Endodermal cell (in vitro differentiated cells): Measurements from ENCODE around the gene HSD11B2. TPM values are rescaled to one million over a fixed set of nuclear protein-coding genes. Genes with fewer than 3 reads are reported as not detected.

Experiments
- DNase-seq: peaks from one replicate; pipeline ENCODE4 v3.0.0-alpha.2; 2017
- H3K27ac ChIP-seq: 2 replicates; pipeline ENCODE4 v1.5.1; 2013; ENCODE audit warnings: mild to moderate bottlenecking, low read depth, low read length, moderate library complexity
- H3K27me3 ChIP-seq: 2 replicates; pipeline ENCODE4 v1.6.1; 2013; ENCODE audit warnings: mild to moderate bottlenecking, low read length, moderate library complexity; ENCODE audit not compliant: insufficient read depth, control insufficient read depth, poor library complexity, severe bottlenecking
- H3K36me3 ChIP-seq: 2 replicates; pipeline ENCODE4 v1.7.0; 2013; ENCODE audit warnings: mild to moderate bottlenecking, low read length, moderate library complexity; ENCODE audit not compliant: control insufficient read depth, insufficient read depth
- H3K4me1 ChIP-seq: one replicate; pipeline ENCODE4 v1.7.0; 2013; ENCODE audit warnings: low read length; ENCODE audit not compliant: control insufficient read depth, insufficient read depth
- H3K4me3 ChIP-seq: 2 replicates; pipeline ENCODE4 v1.5.1; 2013; ENCODE audit warnings: mild to moderate bottlenecking, low read length, moderate library complexity
- H3K9ac ChIP-seq: 2 replicates; pipeline ENCODE4 v1.6.1; 2013; ENCODE audit warnings: mild to moderate bottlenecking, low read length, moderate library complexity; ENCODE audit not compliant: poor library complexity, severe bottlenecking; ENCODE audit errors: extremely low read depth
- H3K9me3 ChIP-seq: 2 replicates; pipeline ENCODE4 v1.6.1; 2013; ENCODE audit warnings: mild to moderate bottlenecking, low read length, moderate library complexity; ENCODE audit not compliant: control insufficient read depth
- H3K27ac Mint-ChIP-seq: 2 replicates; pipeline ENCODE4 v1.8.0; 2020; ENCODE audit warnings: mixed read lengths
- H3K27me3 Mint-ChIP-seq: 2 replicates; pipeline ENCODE4 v1.8.0; 2021; ENCODE audit warnings: mild to moderate bottlenecking, mixed read lengths; ENCODE audit not compliant: insufficient read depth
- H3K36me3 Mint-ChIP-seq: 2 replicates; pipeline ENCODE4 v1.8.0; 2020; ENCODE audit warnings: low read depth, mixed read lengths
- H3K4me1 Mint-ChIP-seq: 2 replicates; pipeline ENCODE4 v1.8.0; 2020; ENCODE audit warnings: mixed read lengths
- H3K4me3 Mint-ChIP-seq: 2 replicates; pipeline ENCODE4 v1.8.0; 2020; ENCODE audit warnings: mild to moderate bottlenecking, moderate library complexity, mixed read lengths
- H3K9me3 Mint-ChIP-seq: 2 replicates; pipeline ENCODE4 v1.8.0; 2020; ENCODE audit warnings: mild to moderate bottlenecking, mixed read lengths
- CTCF ChIP-seq: fragments of 200-600 bp; sonication (generic); conservative IDR thresholded peaks from 2 replicates; pipeline ENCODE4 v1.5.0; 2021; ENCODE audit warnings: antibody characterized with exemption, mild to moderate bottlenecking
- WGBS, 2 experiments: methylation state at CpG; one replicate each; pipeline versions ENCODE4 v1.1.5 to v1.1.7; 2013; ENCODE audit warnings: missing lambda C conversion rate in 2 of 2, mixed read lengths in 1 of 2; ENCODE audit not compliant: insufficient coverage in 1 of 2, insufficient read length in 1 of 2; 5-methylcytosine and 5-hydroxymethylcytosine counted together
- total RNA-seq, 2 donors: library from RNA; stranded (reverse); fragmentation: NEBNext Ultra II Directional in 1 of 2; extraction: Animal tissue kit (Norgen Biotek cat#: 25700) in 1 of 2; gene quantifications; 2 replicates in 1 of 2; 3 replicates in 1 of 2; pipeline ENCODE4 v1.2.1, GENCODE V29; 2021

HSD11B2 gene
- total RNA-seq, 2 donors from 2014 or later, result 10.4 to 14.7 TPM

GRCh38 chr16:67483731-67484525, 53.0 kb downstream of the HSD11B2 start:
- no peak overlapping the region for H3K4me3 ChIP-seq
- Mint-ChIP-seq H3K36me3 (peaks cover 3% of the 10 kb centered on the region), H3K27me3 (peaks cover 28% of the 10 kb centered on the region), H3K4me3 (no peak overlapping the region), H3K9me3 (no peaks in the 10 kb centered on the region), H3K4me1 (peaks cover 8% of the 10 kb centered on the region), H3K27ac (no peak overlapping the region)
- DNase-seq, result no peak
- no peak overlapping the region for H3K27ac ChIP-seq
- WGBS, 2 experiments, result 90 to 93% methylated on average over 11 to 12 of the region's 12 CpGs
- no peaks in the 10 kb centered on the region for H3K9me3 ChIP-seq
- H3K27me3 ChIP-seq, result no peaks in the 10 kb centered on the region
- H3K36me3 ChIP-seq, result no peaks in the 10 kb centered on the region
- no peak overlapping the region for H3K9ac ChIP-seq
- peaks cover 5% of the 10 kb centered on the region for H3K4me1 ChIP-seq
- TF ChIP-seq CTCF, result no peak

GRCh38 chr16:67486805-67487204, 55.9 kb downstream of the HSD11B2 start:
- Mint-ChIP-seq H3K4me3 (no peak overlapping the region), H3K4me1 (peaks cover 13% of the 10 kb centered on the region), H3K9me3 (peaks cover 6% of the 10 kb centered on the region), H3K27me3 (peaks cover 51% of the 10 kb centered on the region), H3K36me3 (peaks cover 7% of the 10 kb centered on the region), H3K27ac (no peak overlapping the region)
- 75 to 89% methylated on average over 1 to 3 of the region's 3 CpGs for WGBS, 2 experiments
- no peak overlapping the region for H3K27ac ChIP-seq
- no peak for TF ChIP-seq CTCF
- H3K4me1 ChIP-seq, result peaks cover 10% of the 10 kb centered on the region
- DNase-seq, result no peak
- no peak overlapping the region for H3K9ac ChIP-seq
- H3K27me3 ChIP-seq, result peaks cover 4% of the 10 kb centered on the region
- H3K36me3 ChIP-seq, result no peaks in the 10 kb centered on the region
- peaks cover 10% of the 10 kb centered on the region for H3K9me3 ChIP-seq
- no peak overlapping the region for H3K4me3 ChIP-seq

Other genes with a start within 250 kb of the HSD11B2 start
- 10 to 100 TPM; 50.2 to 63.8 TPM for gene MATCAP1, start 247.2 kb upstream of the HSD11B2 start, total RNA-seq
- 1 to 10 TPM in 1 of 2 donors, under 1 TPM in 1; 0.97 to 1.8 TPM for gene EXOC3L1, start 241.0 kb upstream of the HSD11B2 start, total RNA-seq
- gene E2F4, start 239.0 kb upstream of the HSD11B2 start, total RNA-seq, result 10 to 100 TPM; 71.8 to 72.8 TPM
- 1 to 10 TPM; 5.6 to 6.4 TPM for gene ELMO3, start 232.0 kb upstream of the HSD11B2 start, total RNA-seq
- 10 to 100 TPM; 43.1 to 46.4 TPM for gene TMEM208, start 204.0 kb upstream of the HSD11B2 start, total RNA-seq
- gene FHOD1, start 183.6 kb upstream of the HSD11B2 start, total RNA-seq, result 10 to 100 TPM; 51.7 to 71.9 TPM
- gene SLC9A5, start 182.1 kb upstream of the HSD11B2 start, total RNA-seq, result 1 to 10 TPM; 8.9 to 9.0 TPM
- gene PLEKHG4, start 151.6 kb upstream of the HSD11B2 start, total RNA-seq, result 10 to 100 TPM; 10.5 to 12.4 TPM
- 1 to 10 TPM; 1.2 to 1.3 TPM for gene KCTD19, start 104.4 kb upstream of the HSD11B2 start, total RNA-seq
- under 1 TPM in 1 of 2 donors, not detected in 1; 0.73 TPM for gene LRRC36, start 104.3 kb upstream of the HSD11B2 start, total RNA-seq
- gene TPPP3, start 37.6 kb upstream of the HSD11B2 start, total RNA-seq, result under 1 TPM; 0.64 to 0.73 TPM
- 10 to 100 TPM in 1 of 2 donors, 1 to 10 TPM in 1; 8.4 to 10.6 TPM for gene ZDHHC1, start 14.6 kb upstream of the HSD11B2 start, total RNA-seq
- 10 to 100 TPM; 56.0 to 58.3 TPM for gene ATP6V0D1, start 50.0 kb downstream of the HSD11B2 start, total RNA-seq
- gene AGRP, start 52.4 kb downstream of the HSD11B2 start, total RNA-seq, result not detected
- 10 to 100 TPM; 39.9 to 54.1 TPM for gene RIPOR1, start 97.7 kb downstream of the HSD11B2 start, total RNA-seq
- gene CTCF, start 131.4 kb downstream of the HSD11B2 start, total RNA-seq, result 10 to 100 TPM; 61.3 to 74.6 TPM
- gene CARMIL2, start 214.0 kb downstream of the HSD11B2 start, total RNA-seq, result 10 to 100 TPM; 13.6 to 19.8 TPM
- gene ACD, start 229.1 kb downstream of the HSD11B2 start, total RNA-seq, result 10 to 100 TPM; 39.3 to 41.5 TPM
- 1 to 10 TPM; 2.6 to 3.7 TPM for gene PARD6A, start 229.8 kb downstream of the HSD11B2 start, total RNA-seq
- gene ENKD1, start 235.6 kb downstream of the HSD11B2 start, total RNA-seq, result 10 to 100 TPM; 19.0 to 21.2 TPM
- gene C16orf86, start 235.7 kb downstream of the HSD11B2 start, total RNA-seq, result 1 to 10 TPM; 3.6 to 4.7 TPM